H1 (cell line): Measurements from ENCODE around the gene FRRS1. TPM values are rescaled to one million over a fixed set of nuclear protein-coding genes. Genes with fewer than 3 reads are reported as not detected.

ENCODE experiments used
- CTCF ChIA-PET: fragments of 300-600 bp; sonication (Branson Sonifier 250); formaldehyde crosslinking; loops from one replicate; lab custom pipeline; 2021; ENCODE audit not compliant: partially characterized antibody; lab: Charles Lee
- POLR2A ChIA-PET: fragments of 300-600 bp; sonication (Branson Sonifier 250); formaldehyde crosslinking; loops from one replicate; lab custom pipeline; 2021; ENCODE audit warnings: inconsistent platforms; ENCODE audit not compliant: partially characterized antibody; lab: Charles Lee
- DNase-seq, 2 experiments: peaks; one replicate each; pipeline versions ENCODE4 v3.0.0 to v3.0.0-alpha.2; 2010 to 2022; ENCODE audit warnings: low spot score in 2 of 2, low read depth in 1 of 2, mixed read lengths in 1 of 2
- FAIRE-seq: peaks from 2 replicates; lab custom pipeline; 2011; peaks lifted over from hg19 to GRCh38; lab: Jason Lieb, UNC
- H2AFZ ChIP-seq: 2 replicates; pipeline ENCODE4 v1.8.1; 2012; ENCODE audit warnings: low read length, inconsistent platforms
- H2AK5ac ChIP-seq: 2 replicates; pipeline ENCODE4 v1.6.1; 2013; ENCODE audit warnings: low read depth, low read length
- H2BK120ac ChIP-seq: replicated peaks from 2 replicates; pipeline ENCODE3; 2013; ENCODE audit warnings: low read depth, low read length, inconsistent platforms
- H2BK12ac ChIP-seq: 2 replicates; pipeline ENCODE4 v1.6.1; 2013; ENCODE audit warnings: low read depth, low read length
- H2BK15ac ChIP-seq: 2 replicates; pipeline ENCODE4 v1.6.1; 2013; ENCODE audit warnings: low read length
- H2BK20ac ChIP-seq: 2 replicates; pipeline ENCODE4 v1.6.1; 2013; ENCODE audit warnings: low read length
- H2BK5ac ChIP-seq: 2 replicates; pipeline ENCODE4 v1.6.1; 2013; ENCODE audit warnings: low read depth, low read length
- H3K14ac ChIP-seq: 2 replicates; pipeline ENCODE4 v1.6.1; 2013; ENCODE audit warnings: inconsistent platforms; ENCODE audit not compliant: insufficient read length
- H3K18ac ChIP-seq: 2 replicates; pipeline ENCODE4 v1.6.1; 2013; ENCODE audit warnings: low read length; ENCODE audit errors: extremely low read depth
- H3K23ac ChIP-seq: 2 replicates; pipeline ENCODE4 v1.6.1; 2013; ENCODE audit warnings: inconsistent platforms; ENCODE audit not compliant: insufficient read length
- H3K23me2 ChIP-seq: 2 replicates; pipeline ENCODE4 v1.6.1; 2013; ENCODE audit warnings: low read depth, low read length
- H3K27ac ChIP-seq: 2 replicates; pipeline ENCODE4 v1.6.1; 2011; ENCODE audit warnings: low read depth, low read length, inconsistent platforms
- H3K27me3 ChIP-seq, 4 experiments: replicated peaks in 1 of 4; 1 replicate in 1 of 4; 2 replicates in 3 of 4; pipeline versions ENCODE4 v1.6.1 to v1.8.1; 2011 to 2013; ENCODE audit warnings: low read length in 3 of 4, mild to moderate bottlenecking in 3 of 4, inconsistent platforms in 2 of 4, mixed read lengths in 2 of 4, moderate library complexity in 1 of 4; ENCODE audit not compliant: control insufficient read depth in 3 of 4, insufficient read depth in 3 of 4; ENCODE audit errors: extremely low read depth in 1 of 4
- H3K36me3 ChIP-seq, 4 experiments: 2 replicates each; pipeline versions ENCODE4 v1.6.1 to v1.8.1; 2011 to 2013; ENCODE audit warnings: mild to moderate bottlenecking in 4 of 4, low read length in 3 of 4, moderate library complexity in 2 of 4, control low read depth in 1 of 4, inconsistent platforms in 1 of 4; ENCODE audit not compliant: insufficient read depth in 4 of 4, control insufficient read depth in 2 of 4
- H3K4ac ChIP-seq: replicated peaks from 2 replicates; pipeline ENCODE3; 2013; ENCODE audit warnings: low read length, low read depth, mixed read lengths, inconsistent platforms; ENCODE audit not compliant: insufficient read length
- H3K4me1 ChIP-seq, 4 experiments: replicated peaks in 1 of 4; 1 replicate in 1 of 4; 2 replicates in 3 of 4; pipeline versions ENCODE4 v1.6.1 to v1.8.1; 2011 to 2013; ENCODE audit warnings: low read length in 3 of 4, inconsistent platforms in 2 of 4, mixed read lengths in 1 of 4; ENCODE audit not compliant: insufficient read depth in 4 of 4, control insufficient read depth in 3 of 4
- H3K4me2 ChIP-seq, 2 experiments: 2 replicates each; pipeline versions ENCODE4 v1.6.1 to v1.8.1; 2011 to 2013; ENCODE audit warnings: low read depth in 2 of 2, low read length in 2 of 2, control low read depth in 1 of 2, inconsistent platforms in 1 of 2, mild to moderate bottlenecking in 1 of 2; ENCODE audit not compliant: insufficient read depth in 1 of 2
- H3K4me3 ChIP-seq, 4 experiments: fragments of 200-600, 300-600 bp in 1 of 4; sonication (generic), shearing (Covaris generic), sonication (Bioruptor Twin) in 1 of 4; 2 replicates each; pipeline versions ENCODE4 v1.5.1 to v1.8.1; 2011 to 2016; ENCODE audit warnings: low read length in 4 of 4, low read depth in 3 of 4, control low read depth in 2 of 4, inconsistent platforms in 2 of 4, mild to moderate bottlenecking in 2 of 4, mixed read lengths in 1 of 4, moderate library complexity in 1 of 4; ENCODE audit not compliant: insufficient read depth in 2 of 4; ENCODE audit errors: extremely low read depth in 1 of 4
- H3K56ac ChIP-seq: replicated peaks from 2 replicates; pipeline ENCODE3; 2013; ENCODE audit warnings: low read depth, mild to moderate bottlenecking, mixed read lengths, low read length, inconsistent platforms; ENCODE audit not compliant: insufficient read length
- H3K79me1 ChIP-seq: 2 replicates; pipeline ENCODE4 v1.6.1; 2013; ENCODE audit warnings: low read depth, low read length, control low read depth
- H3K79me2 ChIP-seq, 2 experiments: 2 replicates each; pipeline versions ENCODE4 v1.6.1 to v1.8.1; 2012 to 2013; ENCODE audit warnings: low read length in 2 of 2, mild to moderate bottlenecking in 2 of 2, inconsistent platforms in 1 of 2; ENCODE audit not compliant: insufficient read depth in 2 of 2, control insufficient read depth in 1 of 2
- H3K9ac ChIP-seq, 4 experiments: replicated peaks in 1 of 4; 1 replicate in 1 of 4; 2 replicates in 3 of 4; pipeline versions ENCODE4 v1.6.1 to v1.8.1; 2011 to 2013; ENCODE audit warnings: low read depth in 3 of 4, low read length in 3 of 4, control low read depth in 2 of 4, mild to moderate bottlenecking in 2 of 4, moderate library complexity in 2 of 4, inconsistent platforms in 1 of 4; ENCODE audit errors: extremely low read depth in 1 of 4
- H3K9me3 ChIP-seq, 2 experiments: 2 replicates each; pipeline versions ENCODE4 v1.6.1 to v1.8.1; 2012 to 2013; ENCODE audit warnings: mild to moderate bottlenecking in 2 of 2, moderate library complexity in 2 of 2, control low read depth in 1 of 2, inconsistent platforms in 1 of 2, low read depth in 1 of 2, low read length in 1 of 2, mixed read lengths in 1 of 2; ENCODE audit not compliant: insufficient read depth in 2 of 2
- H4K20me1 ChIP-seq, 2 experiments: replicated peaks in 1 of 2; 2 replicates each; pipeline versions ENCODE3 to v1.8.1; 2011 to 2013; ENCODE audit warnings: inconsistent platforms in 2 of 2, low read length in 2 of 2, mild to moderate bottlenecking in 1 of 2; ENCODE audit not compliant: insufficient read depth in 2 of 2, control insufficient read depth in 1 of 2
- H4K5ac ChIP-seq: 2 replicates; pipeline ENCODE4 v1.6.1; 2013; ENCODE audit warnings: low read length, low read depth, mixed read lengths, inconsistent platforms; ENCODE audit not compliant: insufficient read length
- H4K8ac ChIP-seq: 2 replicates; pipeline ENCODE4 v1.8.0; 2013; ENCODE audit warnings: mild to moderate bottlenecking, moderate library complexity, low read length, inconsistent platforms; ENCODE audit not compliant: insufficient read depth; ENCODE audit errors: extremely low read depth
- H4K91ac ChIP-seq: replicated peaks from 2 replicates; pipeline ENCODE3; 2013; ENCODE audit warnings: low read length, mixed read lengths, inconsistent platforms; ENCODE audit not compliant: insufficient read length
- CBX5 ChIP-seq: fragments of 300-800, 300-1000 bp; sonication (generic); IDR thresholded peaks from 2 replicates; pipeline ENCODE4 v1.7.1; 2016; ENCODE audit warnings: antibody characterized with exemption, low read length, low read depth
- CREB1 ChIP-seq: IDR thresholded peaks from 2 replicates; pipeline ENCODE4 v1.6.1; 2012; ENCODE audit warnings: inconsistent platforms
- EZH2 ChIP-seq: fragments of 200-600 bp; sonication (generic); IDR thresholded peaks from 2 replicates; pipeline ENCODE4 v1.7.1; 2012; ENCODE audit warnings: low read depth, mild to moderate bottlenecking, moderate library complexity, low read length, inconsistent platforms; ENCODE audit not compliant: severe bottlenecking
- SAP30 ChIP-seq: fragments of 300-600 bp; sonication (generic); IDR thresholded peaks from 2 replicates; pipeline ENCODE4 v1.7.1; 2012; ENCODE audit warnings: low read length, moderate library complexity, mild to moderate bottlenecking, inconsistent platforms; ENCODE audit not compliant: insufficient read depth, insufficient replicate concordance
- SIRT6 ChIP-seq: IDR thresholded peaks from one replicate; pipeline ENCODE4 v1.7.1; 2012; ENCODE audit warnings: low read length, inconsistent platforms
- SIX5 ChIP-seq: IDR thresholded peaks from 2 replicates; pipeline ENCODE4 v1.6.1; 2011; ENCODE audit warnings: mild to moderate bottlenecking, low read depth, low read length
- SRF ChIP-seq: IDR thresholded peaks from 2 replicates; pipeline ENCODE4 v1.6.1; 2011; ENCODE audit warnings: mild to moderate bottlenecking, low read depth, low read length, moderate library complexity
- SUZ12 ChIP-seq: fragments of 200-600 bp; sonication (generic); IDR thresholded peaks from 2 replicates; pipeline ENCODE4 v1.6.1; 2012; ENCODE audit warnings: mild to moderate bottlenecking, inconsistent platforms, low read length, moderate library complexity, mixed read lengths
- WGBS, 2 experiments: shearing (Covaris generic) in 1 of 2; methylation state at CpG; one replicate each; pipeline versions ENCODE4 v1.1.6 to v1.1.7; 2013 to 2015; ENCODE audit warnings: low lambda C conversion rate in 2 of 2, mixed read lengths in 2 of 2, inconsistent platforms in 1 of 2, low coverage in 1 of 2, missing lambda C conversion rate in 1 of 2; ENCODE audit not compliant: insufficient replicate concordance in 2 of 2, insufficient coverage in 1 of 2, insufficient read length in 1 of 2; ENCODE audit errors: extremely low coverage in 1 of 2, missing lambda C conversion rate in 1 of 2; 5-methylcytosine and 5-hydroxymethylcytosine counted together
- polyA plus RNA-seq, 7 experiments: library from polyadenylated mRNA; depleted of rRNA in 3 of 7; stranded (reverse) in 5 of 7; unstranded in 2 of 7; fragments of >200 nt in 5 of 7; fragments of 200-250 nt in 2 of 7; gene quantifications; 1 replicate in 5 of 7; 2 replicates in 1 of 7; 4 replicates in 1 of 7; pipeline versions ENCODE4 v1.2.1 to v1.2.3, GENCODE V29; 2011 to 2013; ENCODE audit warnings: missing spikeins in 2 of 7, mixed read lengths in 2 of 7
- total RNA-seq: library from RNA; stranded (reverse); fragmentation: NEBNext Ultra II Directional; extraction: Animal tissue kit (Norgen Biotek cat#: 25700); gene quantifications from 2 replicates; pipeline ENCODE4 v1.2.1, GENCODE V29; 2021

Gene FRRS1
- total and polyA plus RNA-seq, 2 of the 8 experiments (the other 6 are each of a cell fraction or from before 2014, with no cell fraction given) = 3.5 to 6.5 TPM

- no peaks in the 10 kb centered on the region for H3K79me2 ChIP-seq
- H3K23me2 ChIP-seq = no peaks in the 10 kb centered on the region
- DNase-seq (no peak), FAIRE-seq (no peak)
- no peak overlapping the region for H3K27ac ChIP-seq
- H2AFZ ChIP-seq = no peak overlapping the region
- H3K9me3 ChIP-seq = no peaks in the 10 kb centered on the region
- peaks cover 0 to 9% (median 7%) of the 10 kb centered on the region in 4 experiments; a peak in 5 of 7 replicates for H3K4me1 ChIP-seq
- TF ChIP-seq SUZ12 (no peak), CREB1 (no peak), SIRT6 (no peak), CBX5 (no peak), SAP30 (no peak), SRF (no peak), SIX5 (no peak), EZH2 (no peak)
- TF ChIP-seq, all 59 proteins: peak for 0
- H2BK5ac ChIP-seq = no peak overlapping the region
- no peak overlapping the region for H2BK15ac ChIP-seq
- no peak overlapping the region for H4K91ac ChIP-seq
- H3K4me3 ChIP-seq = no peak overlapping the region
- no peak overlapping the region for H3K9ac ChIP-seq
- H3K36me3 ChIP-seq = no peaks in the 10 kb centered on the region
- no peak overlapping the region for H3K4ac ChIP-seq
- no peak overlapping the region for H3K14ac ChIP-seq
- no peak overlapping the region for H2AK5ac ChIP-seq
- no peak overlapping the region for H3K18ac ChIP-seq
- H4K20me1 ChIP-seq = no peaks in the 10 kb centered on the region
- 93% methylated on average over 1 of the region's 1 CpG; no CpG with 5 or more reads in 1 of the 2 experiments for WGBS, 2 experiments
- no peak overlapping the region for H2BK12ac ChIP-seq
- CTCF ChIA-PET = interaction anchor here (0.7 to 0.9 kb wide), 2 partner anchors 14 to 28 kb away, joined by 3 read pairs; no protein-coding TSS in a partner anchor
- H4K5ac ChIP-seq = no peak overlapping the region
- POLR2A ChIA-PET = no interaction called here
- no peaks in the 10 kb centered on the region for H3K79me1 ChIP-seq
- H3K56ac ChIP-seq = no peak overlapping the region
- H4K8ac ChIP-seq = no peak overlapping the region
- no peak overlapping the region for H3K4me2 ChIP-seq
- H2BK20ac ChIP-seq = no peak overlapping the region
- no peak overlapping the region for H2BK120ac ChIP-seq
- no peak overlapping the region for H3K23ac ChIP-seq
- H3K27me3 ChIP-seq = no peaks in the 10 kb centered on the region
Measured at GRCh38 chr1:99726407-99726806, 40.0 kb downstream of the FRRS1 start.
